H1 (cell line): ENCODE results near the gene NLN.

Experiments used
- BCL11A ChIP-seq, 2 experiments: IDR thresholded peaks; one replicate each; pipeline ENCODE4 v1.6.1; 2011; ENCODE audit warnings: low read depth in 2 of 2, low read length in 2 of 2, mild to moderate bottlenecking in 2 of 2
- CHD1 ChIP-seq: IDR thresholded peaks from 2 replicates; pipeline ENCODE4 v1.6.1; 2012; ENCODE audit warnings: low read depth, low read length, improper control_type of control experiment
- CTCF ChIP-seq, 3 experiments: IDR thresholded peaks; 1 replicate in 2 of 3; 2 replicates in 1 of 3; pipeline versions ENCODE4 v1.5.1 to v1.6.1; 2011; ENCODE audit warnings: low read length in 3 of 3, mild to moderate bottlenecking in 3 of 3, inconsistent platforms in 2 of 3, low read depth in 1 of 3, moderate library complexity in 1 of 3; ENCODE audit not compliant: insufficient read depth in 1 of 3; ENCODE audit errors: control extremely low read depth in 1 of 3
- EP300 ChIP-seq, 2 experiments: IDR thresholded peaks; 1 replicate in 1 of 2; 2 replicates in 1 of 2; pipeline ENCODE4 v1.6.1; 2011 to 2012; ENCODE audit warnings: low read depth in 2 of 2, low read length in 2 of 2, mild to moderate bottlenecking in 2 of 2, borderline replicate concordance in 1 of 2, inconsistent platforms in 1 of 2, moderate library complexity in 1 of 2
- HDAC2 ChIP-seq, 2 experiments: fragments of 300-600 bp in 1 of 2; sonication (generic) in 1 of 2; IDR thresholded peaks; 2 replicates each; pipeline ENCODE4 v1.6.1; 2011 to 2012; ENCODE audit warnings: low read depth in 2 of 2, low read length in 2 of 2, mild to moderate bottlenecking in 2 of 2, moderate library complexity in 2 of 2, borderline replicate concordance in 1 of 2, inconsistent platforms in 1 of 2
- HDAC6 ChIP-seq: IDR thresholded peaks from one replicate; pipeline ENCODE4 v1.7.1; 2012; ENCODE audit warnings: low read depth, mild to moderate bottlenecking, inconsistent platforms, low read length, moderate library complexity
- PHF8 ChIP-seq: fragments of 200-600 bp; sonication (generic); conservative IDR thresholded peaks from 2 replicates; pipeline ENCODE4 v1.7.1; 2012; ENCODE audit warnings: low read depth, mild to moderate bottlenecking, inconsistent platforms, low read length, moderate library complexity
- POLR2A ChIP-seq, 2 experiments: IDR thresholded peaks; 1 replicate in 1 of 2; 2 replicates in 1 of 2; pipeline ENCODE4 v1.6.1; 2011; ENCODE audit warnings: low read depth in 2 of 2, low read length in 2 of 2, mild to moderate bottlenecking in 2 of 2; ENCODE audit errors: control extremely low read depth in 1 of 2
- SIX5 ChIP-seq: IDR thresholded peaks from 2 replicates; pipeline ENCODE4 v1.6.1; 2011; ENCODE audit warnings: mild to moderate bottlenecking, low read depth, low read length
- YY1 ChIP-seq: IDR thresholded peaks from 2 replicates; pipeline ENCODE4 v1.6.1; 2011; ENCODE audit warnings: low read depth, mild to moderate bottlenecking, low read length

DNA sequence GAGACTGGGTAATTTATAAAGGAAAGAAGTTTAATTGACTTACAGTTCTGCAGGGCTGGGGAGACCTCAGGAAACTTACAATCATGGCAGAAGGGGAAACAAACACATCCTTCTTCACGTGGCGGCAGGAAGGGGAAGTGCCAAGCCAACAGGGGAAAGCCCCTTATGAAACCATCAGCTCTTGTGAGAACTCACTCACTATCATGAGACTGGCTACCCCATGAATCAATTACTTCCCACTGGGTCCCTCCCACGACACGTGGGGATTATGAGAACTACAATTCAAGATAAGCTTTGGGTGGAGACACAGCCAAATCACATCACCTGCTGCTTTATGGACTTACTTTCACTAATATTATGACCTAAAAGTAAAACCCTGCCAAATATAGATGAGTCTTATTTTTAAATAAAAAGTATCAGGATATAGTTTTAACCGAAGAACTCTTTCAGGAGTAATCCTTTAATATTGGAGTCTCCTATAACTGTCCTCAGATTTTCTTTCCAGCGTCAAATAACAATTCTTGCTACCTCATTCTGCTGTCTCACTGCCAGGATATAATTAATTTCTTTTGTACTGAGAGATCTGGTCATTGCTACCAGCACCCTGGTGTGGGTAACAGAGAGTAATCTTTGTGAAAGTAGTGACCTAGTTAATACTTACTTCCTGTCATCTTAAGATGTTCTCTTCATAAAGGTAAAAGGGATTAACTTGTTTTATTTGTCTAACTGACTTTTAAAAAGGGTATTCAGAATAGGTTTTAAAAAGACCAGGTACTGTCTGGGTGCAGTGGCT is 68.6 kb downstream of the NLN start:
- TF ChIP-seq HDAC6, result no peak
- no peak for TF ChIP-seq CHD1
- no peak for TF ChIP-seq YY1
- no peak for TF ChIP-seq PHF8
- no peak for TF ChIP-seq HDAC2 (IDR thresholded peaks at IDR 0.05; ENCODE audit: borderline replicate concordance in 1 of 2, low read depth in 2 of 2, low read length in 2 of 2)
- TF ChIP-seq CTCF (IDR thresholded peaks at IDR 0.05; ENCODE audit: control extremely low read depth in 1 of 3, insufficient read depth in 1 of 3, low read depth in 1 of 3, low read length in 3 of 3), result no peak
- TF ChIP-seq SIX5, result no peak
- no peak for TF ChIP-seq BCL11A (IDR thresholded peaks at IDR 0.05; ENCODE audit: low read depth in 2 of 2, low read length in 2 of 2)
- no peak for TF ChIP-seq POLR2A (IDR thresholded peaks at IDR 0.05; ENCODE audit: control extremely low read depth in 1 of 2, low read depth in 2 of 2, low read length in 2 of 2)
- TF ChIP-seq EP300 (IDR thresholded peaks at IDR 0.05; ENCODE audit: borderline replicate concordance in 1 of 2, low read depth in 2 of 2, low read length in 2 of 2), result no peak
